HEK293 (cell line): ENCODE measurements around the gene MAP3K7.

Experiments used
- KLF1 ChIP-seq: fragments of 450-650 bp; formaldehyde crosslinking; IDR thresholded peaks from 2 replicates; pipeline ENCODE4 v1.5.1; 2016; ENCODE audit warnings: missing biosample characterization, missing genetic modification characterization
- OSR2 ChIP-seq: fragments of 450-650 bp; formaldehyde crosslinking; IDR thresholded peaks from 2 replicates; pipeline ENCODE4 v1.5.1; 2016; ENCODE audit warnings: missing biosample characterization, missing genetic modification characterization
- ZNF248 ChIP-seq: fragments of 450-650 bp; formaldehyde crosslinking; IDR thresholded peaks from 2 replicates; pipeline ENCODE4 v1.5.1; 2017; ENCODE audit warnings: missing biosample characterization, missing genetic modification characterization
- ZNF501 ChIP-seq: fragments of 450-650 bp; formaldehyde crosslinking; IDR thresholded peaks from 2 replicates; pipeline ENCODE4 v1.5.1; 2016; ENCODE audit warnings: missing biosample characterization, missing genetic modification characterization
- TF ChIP-seq, protein P1 (sequence below): fragments of 450-650 bp; formaldehyde crosslinking; IDR thresholded peaks from 2 replicates; pipeline ENCODE4 v1.5.1; 2016; ENCODE audit warnings: missing biosample characterization, missing genetic modification characterization

DNA sequence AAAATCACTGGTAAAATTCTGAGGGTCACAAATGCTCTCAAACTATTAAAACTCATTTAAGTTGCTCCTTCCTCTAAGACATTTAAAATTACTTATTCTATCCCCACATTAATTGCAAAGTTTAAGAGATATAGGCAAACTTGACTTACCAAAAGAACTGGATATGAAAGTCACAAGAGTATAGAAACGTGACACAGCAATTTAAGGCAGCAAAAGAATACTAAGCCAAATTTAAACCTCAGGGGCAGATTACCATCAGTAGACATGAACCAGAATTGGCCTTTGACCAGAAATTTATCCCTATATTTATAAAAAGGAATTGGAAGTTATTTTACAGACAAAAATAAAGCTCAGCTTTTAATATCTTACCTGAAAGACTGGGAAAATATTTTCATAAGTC is 56.0 kb downstream of the MAP3K7 start:
- TF ChIP-seq ZNF501 (tag by site-specific recombination) (no peak), OSR2 (tag by site-specific recombination) (no peak), KLF1 (tag by site-specific recombination) (no peak), ZNF248 (tag by site-specific recombination) (no peak)
- TF ChIP-seq, protein P1, sequence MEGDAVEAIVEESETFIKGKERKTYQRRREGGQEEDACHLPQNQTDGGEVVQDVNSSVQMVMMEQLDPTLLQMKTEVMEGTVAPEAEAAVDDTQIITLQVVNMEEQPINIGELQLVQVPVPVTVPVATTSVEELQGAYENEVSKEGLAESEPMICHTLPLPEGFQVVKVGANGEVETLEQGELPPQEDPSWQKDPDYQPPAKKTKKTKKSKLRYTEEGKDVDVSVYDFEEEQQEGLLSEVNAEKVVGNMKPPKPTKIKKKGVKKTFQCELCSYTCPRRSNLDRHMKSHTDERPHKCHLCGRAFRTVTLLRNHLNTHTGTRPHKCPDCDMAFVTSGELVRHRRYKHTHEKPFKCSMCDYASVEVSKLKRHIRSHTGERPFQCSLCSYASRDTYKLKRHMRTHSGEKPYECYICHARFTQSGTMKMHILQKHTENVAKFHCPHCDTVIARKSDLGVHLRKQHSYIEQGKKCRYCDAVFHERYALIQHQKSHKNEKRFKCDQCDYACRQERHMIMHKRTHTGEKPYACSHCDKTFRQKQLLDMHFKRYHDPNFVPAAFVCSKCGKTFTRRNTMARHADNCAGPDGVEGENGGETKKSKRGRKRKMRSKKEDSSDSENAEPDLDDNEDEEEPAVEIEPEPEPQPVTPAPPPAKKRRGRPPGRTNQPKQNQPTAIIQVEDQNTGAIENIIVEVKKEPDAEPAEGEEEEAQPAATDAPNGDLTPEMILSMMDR (tag by site-specific recombination) = no peak
